ENCODE results near the gene HOXD11.

- TF ChIP-seq CTCF (IDR thresholded peaks at IDR 0.05): no peak
- TF ChIP-seq POLR2A (IDR thresholded peaks at IDR 0.05): no peak
- TF ChIP-seq POLR2AphosphoS5 (IDR thresholded peaks at IDR 0.05): no peak
These were observed 3.6 kb downstream of the HOXD11 start for GRCh38 chr2:176110415-176111308.

Data from suprapubic skin (tissue), 4 donors.